H1 (cell line): ENCODE results near the gene DUSP1. TPM values are rescaled to one million over a fixed set of nuclear protein-coding genes. Genes with fewer than 3 reads are reported as not detected.

Experiments used
- CBX8 ChIP-seq: fragments of 300-800, 300-1000 bp; sonication (generic); IDR thresholded peaks from 2 replicates; pipeline ENCODE4 v1.7.1; 2016; ENCODE audit warnings: low read depth, low read length, borderline replicate concordance
- CHD1 ChIP-seq: IDR thresholded peaks from 2 replicates; pipeline ENCODE4 v1.6.1; 2012; ENCODE audit warnings: low read depth, low read length, improper control_type of control experiment
- SIN3A ChIP-seq, 2 experiments: IDR thresholded peaks in 1 of 2; conservative IDR thresholded peaks in 1 of 2; 2 replicates each; pipeline ENCODE4 v1.6.1; 2011 to 2012; ENCODE audit warnings: low read length in 2 of 2, improper control_type of control experiment in 1 of 2, low read depth in 1 of 2, mild to moderate bottlenecking in 1 of 2
- polyA plus RNA-seq, 7 experiments: library from polyadenylated mRNA; depleted of rRNA in 3 of 7; stranded (reverse) in 5 of 7; unstranded in 2 of 7; fragments of >200 nt in 5 of 7; fragments of 200-250 nt in 2 of 7; gene quantifications; 1 replicate in 5 of 7; 2 replicates in 1 of 7; 4 replicates in 1 of 7; pipeline versions ENCODE4 v1.2.1 to v1.2.3, GENCODE V29; 2011 to 2013; ENCODE audit warnings: missing spikeins in 2 of 7, mixed read lengths in 2 of 7
- total RNA-seq: library from RNA; stranded (reverse); fragmentation: NEBNext Ultra II Directional; extraction: Animal tissue kit (Norgen Biotek cat#: 25700); gene quantifications from 2 replicates; pipeline ENCODE4 v1.2.1, GENCODE V29; 2021

Gene DUSP1
- total and polyA plus RNA-seq, 2 of the 8 experiments (the other 6 are each of a cell fraction or from before 2014, with no cell fraction given) = 6.5 to 11.7 TPM

- TF ChIP-seq CHD1 = no peak
- TF ChIP-seq SIN3A (conservative IDR thresholded peaks at IDR 0.05 in 1 of 2, IDR thresholded peaks at IDR 0.05 in 1 of 2; ENCODE audit: low read depth in 1 of 2, low read length in 2 of 2) = no peak
- TF ChIP-seq CBX8 = no peak
Observed at GRCh38 chr5:172722327-172722815, 48.6 kb downstream of the DUSP1 start (continued).
